Central memory CD4-positive, alpha-beta T cell (primary cell): Measurements from ENCODE around the gene PDGFA.

ENCODE experiments used
- DNase-seq: peaks from one replicate; pipeline ENCODE4 v3.0.0; 2022

PDGFA gene

DNA sequence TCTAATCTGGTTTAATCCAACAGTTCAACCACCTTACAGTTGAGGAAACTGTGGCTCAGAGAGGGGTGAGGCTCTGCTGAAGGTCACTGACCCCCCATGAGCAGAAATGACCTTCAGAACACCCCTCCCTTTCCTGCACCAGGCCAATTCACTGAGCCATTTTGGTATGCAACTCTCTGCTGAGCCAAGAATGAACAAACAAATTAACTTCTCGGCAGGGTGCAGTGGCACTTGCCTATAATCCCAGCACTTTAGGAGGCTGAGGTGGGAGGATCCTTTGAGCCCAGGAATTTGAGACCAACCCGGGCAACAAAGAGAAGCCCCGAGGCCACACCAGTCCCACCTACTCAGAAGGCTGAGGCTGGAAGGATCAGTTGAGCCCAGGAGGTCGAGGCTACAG, 29.8 kb downstream of the PDGFA start:
- DNase-seq = no peak

DNA sequence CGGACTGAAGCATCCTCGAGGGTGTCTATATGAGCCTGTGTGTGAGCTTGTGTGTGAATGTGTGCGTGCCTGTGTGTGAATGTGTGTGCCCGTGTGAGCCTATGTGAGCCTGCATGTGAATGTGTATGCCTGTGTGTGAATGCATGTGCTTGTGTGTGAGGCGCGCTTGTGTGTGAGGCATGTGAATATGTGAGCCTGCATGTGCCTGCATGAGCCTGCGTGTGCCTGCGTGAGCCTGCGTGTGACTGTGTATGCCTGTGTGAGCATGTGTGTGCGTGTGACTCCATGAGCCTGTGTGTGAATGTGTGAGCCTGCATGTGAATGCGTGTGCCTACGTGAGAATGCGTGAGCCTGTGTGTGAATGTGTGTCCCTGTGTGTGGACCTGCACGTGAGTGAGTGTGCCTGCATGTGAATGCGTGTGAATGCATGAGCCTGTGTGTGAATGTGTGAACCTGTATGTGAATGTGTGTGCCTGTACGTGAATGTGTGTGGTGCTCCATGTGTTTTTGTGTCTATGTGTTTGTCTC, 33.4 kb downstream of the PDGFA start:
- no peak for DNase-seq

DNA sequence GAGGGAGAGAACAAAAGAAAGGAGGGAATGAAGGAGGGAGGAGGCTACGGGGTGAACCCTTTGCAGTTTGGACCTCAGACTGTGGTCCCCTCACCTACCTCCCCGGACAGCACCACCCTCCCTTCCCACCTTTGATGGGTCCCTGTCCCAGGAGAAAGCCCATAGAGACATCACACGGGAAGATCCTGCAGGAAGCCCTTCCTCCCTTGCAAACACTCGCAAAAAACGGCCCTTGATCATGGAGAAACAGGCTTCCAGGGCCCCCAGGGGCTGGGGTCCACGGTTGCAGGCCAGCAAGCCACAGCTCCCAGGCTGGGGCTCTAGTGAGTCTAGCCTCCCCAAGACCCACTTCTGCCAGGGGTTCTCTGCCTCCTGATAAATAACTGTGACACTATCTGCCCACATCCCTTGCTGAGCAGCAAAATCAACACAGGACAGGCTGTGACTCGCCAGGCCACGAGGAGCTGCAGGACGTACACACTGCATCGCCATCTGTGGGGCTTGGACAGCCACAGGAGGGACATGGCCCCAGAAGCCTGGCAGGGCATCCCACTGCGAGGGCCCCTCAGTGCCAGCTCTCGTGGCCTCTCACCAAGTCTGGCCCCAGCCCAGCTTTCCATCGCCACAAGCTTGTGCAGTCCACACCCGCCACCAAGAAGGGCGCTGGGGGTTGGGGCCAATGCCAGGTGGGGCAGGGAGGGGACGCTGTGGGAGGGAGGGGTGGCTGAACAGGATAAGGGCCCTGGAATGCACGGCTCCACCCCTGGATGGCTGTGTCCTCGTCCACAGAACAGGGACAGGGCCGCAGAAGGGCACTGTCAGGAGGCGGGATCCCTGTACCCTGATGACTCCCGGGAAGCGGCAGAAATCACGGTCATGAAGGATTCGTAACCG, 34.2 kb downstream of the PDGFA start:
- no peak for DNase-seq

DNA sequence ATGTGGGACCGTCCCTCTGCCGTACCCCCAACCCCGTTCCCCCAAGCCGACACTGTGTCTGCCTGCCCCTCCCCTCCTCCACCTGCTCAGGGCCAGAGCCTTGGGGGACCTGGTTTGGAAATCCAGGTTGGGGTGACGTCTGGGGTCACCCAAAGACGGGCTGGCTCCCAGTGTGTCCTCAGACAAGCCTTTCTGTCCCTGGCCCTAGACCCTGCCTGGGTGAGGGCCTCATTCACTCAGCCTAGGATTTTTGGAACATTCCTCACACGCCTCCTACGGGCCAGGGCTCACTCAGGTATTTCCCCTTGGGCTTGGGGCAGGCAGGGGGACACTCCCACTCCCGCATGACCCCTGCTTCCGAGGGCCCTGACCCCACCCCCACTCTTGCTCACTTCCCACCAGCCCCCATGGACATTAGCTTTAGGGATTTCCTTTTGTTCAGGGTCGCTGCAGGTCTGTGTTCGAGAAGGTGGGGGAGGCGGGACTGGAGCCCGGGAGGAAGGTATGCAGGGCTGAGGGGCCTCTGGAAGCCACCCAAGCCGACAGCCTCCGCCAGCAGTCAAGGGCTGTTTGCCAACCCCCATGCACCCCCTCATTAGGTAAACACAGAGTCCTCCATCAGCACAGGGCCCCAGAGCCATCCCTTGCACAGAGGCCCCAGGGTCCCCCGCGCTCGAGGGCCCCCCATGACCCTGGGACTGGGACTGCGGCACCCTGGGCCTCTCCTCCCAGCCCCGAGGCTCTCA, 35.1 kb downstream of the PDGFA start:
- no peak for DNase-seq

DNA sequence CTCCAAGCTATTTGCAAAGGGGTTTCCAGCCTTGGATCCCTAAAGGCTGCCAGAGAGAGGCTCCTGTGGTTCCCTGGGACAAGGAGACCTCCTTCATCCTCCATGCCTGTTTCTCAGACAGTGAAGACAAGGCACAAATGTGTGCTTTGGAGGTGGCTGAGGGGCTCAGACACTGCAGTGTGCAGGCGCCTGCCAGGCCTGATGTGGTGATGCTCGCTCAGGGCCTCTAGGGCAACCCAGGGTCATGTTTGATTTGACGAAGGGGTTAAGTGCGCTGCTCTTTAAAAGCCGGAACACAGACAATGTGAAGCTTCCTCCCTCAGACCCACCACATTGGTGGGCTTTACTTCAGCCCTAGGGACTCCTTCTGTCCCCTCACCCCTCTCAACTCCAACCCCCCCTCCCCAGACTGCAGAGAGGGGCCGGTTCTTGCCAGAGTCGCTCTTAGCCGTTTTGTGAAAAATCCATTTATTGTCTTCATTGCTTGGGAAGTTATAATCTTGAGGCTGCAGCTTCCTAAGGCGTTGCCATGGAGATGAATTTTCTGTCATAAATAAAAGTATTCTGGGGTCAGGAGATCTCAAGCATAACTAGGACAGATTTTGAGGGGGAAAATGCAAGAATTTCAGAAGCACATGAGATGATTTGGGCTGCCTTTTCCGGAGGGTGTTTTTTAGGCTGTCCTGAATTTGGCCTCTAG, 35.8 kb downstream of the PDGFA start:
- no peak for DNase-seq

DNA sequence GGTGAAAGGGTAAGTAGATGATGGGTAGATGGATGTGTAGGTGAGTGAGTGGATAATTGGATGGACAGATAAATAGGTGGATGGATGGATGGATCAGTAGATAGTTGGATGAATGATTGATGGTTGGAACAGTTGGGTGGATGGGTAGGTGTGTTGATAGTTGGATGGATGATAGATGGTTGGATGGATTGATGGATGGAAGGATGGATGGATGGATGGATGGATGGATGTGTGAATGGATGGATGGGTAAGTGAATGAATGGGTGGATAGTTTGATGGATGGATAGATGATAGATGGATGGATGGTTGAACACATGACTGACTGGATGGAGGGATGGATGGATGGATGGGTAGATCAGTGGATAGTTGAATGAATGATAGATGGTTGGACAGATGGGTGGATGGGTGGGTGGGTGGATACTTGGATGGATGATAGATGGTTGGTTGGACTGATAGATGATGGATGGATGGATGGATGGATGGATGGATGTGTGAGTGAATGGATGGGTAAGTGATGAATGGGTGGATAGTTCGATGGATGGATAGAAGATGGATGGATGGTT, 37.0 kb downstream of the PDGFA start:
- no peak for DNase-seq

DNA sequence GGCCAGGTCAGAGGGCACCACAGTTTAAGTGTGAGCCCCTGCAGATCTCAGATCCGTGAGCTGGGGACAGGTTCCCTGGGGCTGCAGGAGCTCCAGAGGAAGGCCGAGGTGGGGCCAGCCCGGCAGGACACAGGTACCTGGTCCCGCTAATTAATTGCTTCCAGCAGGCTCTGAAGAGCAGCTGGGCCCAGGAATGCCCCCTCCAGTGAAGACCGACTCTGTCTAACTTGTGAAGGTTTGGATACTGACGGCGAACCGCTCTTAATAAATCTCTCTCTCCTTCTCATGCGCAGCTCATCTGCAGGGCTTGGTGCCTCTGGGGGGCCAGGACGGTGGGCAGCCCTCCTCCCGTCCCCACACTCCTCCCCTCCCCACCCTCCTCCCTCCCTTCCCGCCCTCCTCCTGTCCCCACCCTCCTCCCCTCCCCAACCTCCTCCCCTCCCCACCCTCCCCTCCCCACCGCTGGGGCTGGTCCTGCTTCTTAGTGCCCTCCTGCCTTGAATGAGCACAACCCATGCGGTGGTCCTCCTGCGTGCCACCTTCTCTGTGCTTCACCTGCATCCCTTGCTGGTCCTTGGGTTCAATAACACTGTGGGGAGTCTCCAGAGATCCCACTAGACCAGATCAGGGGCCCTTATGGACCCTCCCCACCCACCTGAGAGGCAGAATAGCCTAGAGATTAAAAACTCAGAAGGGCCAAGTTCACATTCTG, 38.3 kb downstream of the PDGFA start:
- DNase-seq = no peak

DNA sequence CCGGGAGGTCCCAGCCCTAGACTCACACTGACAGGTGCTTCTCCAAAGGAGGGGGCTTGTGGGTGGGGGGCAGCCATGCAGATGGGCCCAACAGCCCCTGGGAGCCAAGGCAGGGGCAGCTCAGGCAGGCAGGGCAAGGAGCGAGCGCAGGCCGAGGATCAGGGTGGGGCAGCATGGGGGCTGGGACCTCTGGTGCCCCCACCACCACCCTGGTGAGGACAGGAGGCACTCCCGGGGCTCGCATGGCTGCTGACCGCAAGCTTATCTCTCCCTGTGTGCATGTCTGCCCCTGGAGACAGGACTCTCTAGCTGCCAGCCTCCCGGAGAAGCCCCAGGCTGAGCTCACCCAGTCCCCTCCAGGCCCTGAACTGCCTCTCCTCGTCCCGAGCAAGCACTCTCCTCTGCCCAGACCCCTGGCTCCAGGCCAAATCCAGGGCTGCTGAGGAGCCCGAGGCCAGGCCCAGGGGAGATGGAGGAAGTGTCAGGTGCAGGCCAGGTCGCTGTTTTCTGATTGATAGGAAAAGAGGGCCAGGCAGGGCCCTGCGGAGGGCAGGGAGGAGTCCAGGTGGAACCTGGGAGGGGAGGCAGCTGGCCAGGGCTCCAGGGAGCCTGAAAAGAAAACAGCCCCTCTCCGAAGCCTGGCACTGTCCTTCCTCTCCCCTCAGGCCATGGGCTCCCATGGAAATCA, 39.0 kb downstream of the PDGFA start:
- DNase-seq = no peak

DNA sequence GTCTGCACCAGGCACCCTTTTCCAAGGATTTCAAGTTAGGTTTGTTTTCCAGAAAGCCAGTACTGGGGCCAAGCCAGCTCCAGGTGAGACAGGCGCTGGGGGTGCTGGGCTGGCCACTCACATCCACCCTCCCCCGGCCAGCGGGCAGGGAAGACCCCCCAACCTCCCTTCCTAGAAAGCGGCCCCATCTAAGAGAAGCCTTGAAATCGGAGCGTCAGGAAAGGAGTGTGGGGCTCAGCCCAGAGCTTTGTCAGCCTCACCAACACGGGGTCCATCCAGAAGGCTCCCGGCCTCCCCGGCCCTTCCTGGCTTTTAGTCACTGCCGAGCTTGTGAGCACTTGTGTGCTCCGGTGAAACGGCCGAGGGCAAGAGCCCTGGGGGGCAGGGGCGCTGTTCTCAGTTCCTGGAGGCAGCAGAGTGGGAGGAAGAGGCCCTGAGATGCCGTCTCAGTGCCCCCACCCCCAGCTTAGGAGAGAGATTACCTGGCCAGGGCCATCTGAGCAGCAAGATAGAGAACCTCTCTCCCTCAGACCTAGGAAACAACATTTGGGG, 39.6 kb downstream of the PDGFA start:
- DNase-seq = no peak

DNA sequence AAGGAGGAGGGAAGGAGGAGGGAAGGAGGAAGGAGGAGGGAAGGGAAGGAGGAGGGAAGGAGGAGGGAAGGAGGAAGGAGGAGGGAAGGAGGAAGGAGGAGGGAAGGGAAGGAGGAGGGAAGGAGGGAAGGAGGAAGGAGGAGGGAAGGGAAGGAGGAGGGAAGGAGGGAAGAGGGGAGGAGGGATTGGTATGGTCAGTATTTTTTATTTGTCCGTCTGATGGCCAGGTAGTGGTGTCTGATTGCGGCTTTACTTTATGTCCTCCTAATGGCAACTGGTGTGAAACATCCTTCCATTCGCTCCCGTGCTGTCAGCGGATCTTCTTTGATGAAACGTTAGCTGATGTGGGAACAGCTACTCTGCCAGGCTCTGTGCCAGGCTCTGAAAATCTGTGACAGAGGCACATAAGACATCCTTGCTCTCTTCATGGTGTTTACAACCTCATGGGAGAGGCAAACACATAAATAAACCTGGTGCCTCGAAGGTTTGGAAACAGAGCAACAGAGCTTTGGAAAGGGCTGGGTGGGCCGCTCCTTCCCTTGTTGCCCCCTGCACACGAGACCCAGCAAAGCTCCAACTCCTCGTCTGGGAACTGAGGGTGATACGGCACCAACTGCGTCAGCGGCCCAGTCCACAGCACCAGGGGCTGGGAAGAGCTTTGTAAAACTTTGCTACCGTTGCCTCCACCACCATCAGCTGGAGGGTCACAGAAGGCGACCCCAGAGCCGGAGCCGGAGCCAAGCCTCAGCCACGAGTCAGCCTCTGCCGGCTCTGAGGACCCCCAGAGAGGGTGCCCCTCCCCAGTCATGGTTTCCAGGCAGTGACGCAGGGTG, 40.3 kb downstream of the PDGFA start:
- DNase-seq = no peak

DNA sequence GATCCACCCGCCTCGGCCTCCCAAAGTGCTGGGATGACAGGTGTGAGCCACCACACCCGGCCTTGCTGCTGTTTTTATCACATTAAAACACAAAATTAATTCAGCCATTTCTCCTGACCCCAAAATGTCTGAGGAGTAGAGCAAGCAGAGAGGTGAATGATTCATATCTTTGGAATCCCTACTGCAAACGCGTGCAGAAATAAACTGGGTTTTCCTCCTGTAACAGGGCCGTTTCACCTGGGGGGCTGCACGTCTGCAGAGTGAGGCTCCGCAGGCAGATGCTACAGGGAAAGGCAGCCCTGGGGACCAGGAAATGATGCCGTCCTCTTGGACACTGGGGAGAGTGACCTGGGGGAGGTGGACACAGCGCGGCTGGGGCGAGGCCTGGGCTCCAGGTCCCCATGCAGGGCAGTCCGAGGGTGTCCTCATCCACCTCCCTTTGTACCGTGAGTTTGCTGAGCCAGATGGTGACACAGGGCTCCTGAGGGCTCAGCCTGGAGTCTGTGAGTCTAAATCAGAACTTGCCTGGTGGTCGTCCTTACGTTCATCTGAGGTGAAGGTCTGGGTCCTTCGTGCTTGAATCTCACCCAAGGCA, 41.9 kb downstream of the PDGFA start:
- no peak for DNase-seq

DNA sequence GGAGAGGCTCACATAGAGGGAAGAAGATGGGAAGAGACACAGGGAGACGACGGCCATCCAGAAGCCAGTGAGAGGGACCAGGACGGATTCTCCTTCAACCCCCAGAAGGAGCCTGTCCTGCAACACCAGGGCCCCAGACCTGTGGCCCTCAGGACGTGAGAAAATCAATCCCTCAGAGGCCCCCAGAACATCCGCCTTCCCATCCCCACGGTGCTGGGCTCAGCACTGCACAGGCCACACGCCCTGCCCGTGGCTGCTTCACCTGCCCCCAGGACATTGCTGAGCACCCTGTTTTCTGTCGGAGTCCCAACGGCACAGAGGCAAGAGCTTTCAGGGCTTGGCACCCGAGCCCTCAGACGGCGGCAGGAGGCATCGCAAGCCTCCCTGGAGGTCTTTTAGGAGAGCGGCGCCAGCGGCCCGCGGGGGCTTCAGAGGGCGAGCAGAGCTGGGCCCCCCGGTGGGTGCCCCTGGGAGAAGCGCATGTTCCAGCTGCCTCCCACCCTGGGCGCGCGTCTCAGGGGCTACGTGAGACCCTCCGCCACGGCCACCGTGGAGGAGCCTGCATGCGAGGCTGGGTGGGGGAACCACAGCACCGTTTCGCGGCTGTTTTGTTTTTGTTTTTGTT, 42.8 kb downstream of the PDGFA start:
- DNase-seq = no peak

DNA sequence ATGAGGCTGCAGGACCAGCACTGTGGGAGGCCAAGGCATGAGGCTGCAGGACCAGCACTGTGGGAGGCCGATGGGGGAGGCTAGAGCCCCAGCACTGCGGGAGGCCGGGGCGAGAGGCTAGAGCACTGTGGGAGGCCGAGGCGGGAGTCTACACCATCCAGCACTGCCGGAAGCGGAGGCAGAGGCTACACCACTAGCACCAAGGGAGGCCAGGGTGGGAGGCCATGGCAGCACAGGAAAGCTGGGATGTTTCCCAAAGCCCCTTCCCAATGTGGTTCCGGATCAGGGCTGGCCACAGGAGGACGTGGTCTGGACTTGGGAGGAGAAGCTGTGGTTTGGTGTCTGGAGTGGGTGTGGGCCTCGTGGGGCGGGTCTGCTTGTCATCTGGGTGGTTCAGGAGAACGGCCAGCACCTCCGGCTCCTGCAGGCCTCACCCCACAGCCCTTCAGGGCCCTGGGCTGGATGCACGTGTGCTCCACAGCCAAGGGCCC, 43.6 kb downstream of the PDGFA start:
- no peak for DNase-seq

DNA sequence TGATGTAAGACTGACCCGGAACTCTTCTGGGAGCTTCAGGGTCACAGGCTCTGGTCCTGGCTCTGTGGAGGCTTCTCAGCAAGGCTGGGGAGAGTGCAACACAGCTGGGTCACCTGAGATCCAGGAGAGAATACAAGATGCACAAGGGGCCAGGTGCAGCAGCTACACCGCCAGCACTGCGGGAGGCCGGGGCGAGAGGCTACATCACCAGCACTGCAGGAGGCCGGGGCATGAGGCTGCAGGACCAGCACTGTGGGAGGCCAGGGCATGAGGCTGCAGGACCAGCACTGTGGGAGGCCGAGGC, 44.3 kb downstream of the PDGFA start:
- no peak for DNase-seq

DNA sequence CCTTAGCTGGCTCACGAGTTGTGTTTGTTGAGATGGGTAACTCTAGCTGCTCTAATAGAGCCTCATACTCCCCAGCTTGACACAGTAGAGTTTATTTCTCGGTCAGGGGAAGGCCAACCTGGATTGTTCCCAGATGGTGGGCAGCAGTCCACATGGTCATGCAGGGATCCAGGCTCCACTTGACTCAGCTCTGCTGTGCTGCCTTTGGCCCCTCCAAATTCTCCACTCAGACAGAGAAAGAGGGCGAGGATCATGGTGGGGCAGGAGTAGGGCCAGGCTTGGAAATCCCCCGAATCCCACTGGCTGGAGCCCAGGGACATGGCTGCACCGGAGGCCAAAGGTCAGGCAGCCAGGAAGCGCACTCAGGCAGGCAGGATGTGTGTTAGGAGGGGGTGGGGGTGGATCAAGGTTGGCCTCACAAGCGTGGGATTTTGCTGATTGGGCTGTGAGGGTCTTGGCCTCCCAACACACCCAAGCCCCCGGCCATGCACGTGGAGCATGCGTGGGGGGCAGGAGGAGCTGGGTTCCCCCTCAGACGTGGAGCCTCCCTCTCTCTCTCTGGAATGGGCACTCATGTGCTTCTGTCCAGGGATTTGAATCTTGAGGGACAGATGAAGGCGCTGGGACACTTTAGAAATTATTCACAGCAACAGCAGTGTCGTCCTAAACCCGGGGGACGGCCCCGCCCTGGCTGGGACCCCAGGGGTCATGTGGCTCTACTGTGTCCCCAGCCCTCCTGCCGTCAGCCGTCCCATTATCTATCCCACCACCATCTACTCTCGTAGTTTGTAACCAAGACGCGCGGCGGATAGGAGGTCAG, 44.8 kb downstream of the PDGFA start:
- DNase-seq = no peak

DNA sequence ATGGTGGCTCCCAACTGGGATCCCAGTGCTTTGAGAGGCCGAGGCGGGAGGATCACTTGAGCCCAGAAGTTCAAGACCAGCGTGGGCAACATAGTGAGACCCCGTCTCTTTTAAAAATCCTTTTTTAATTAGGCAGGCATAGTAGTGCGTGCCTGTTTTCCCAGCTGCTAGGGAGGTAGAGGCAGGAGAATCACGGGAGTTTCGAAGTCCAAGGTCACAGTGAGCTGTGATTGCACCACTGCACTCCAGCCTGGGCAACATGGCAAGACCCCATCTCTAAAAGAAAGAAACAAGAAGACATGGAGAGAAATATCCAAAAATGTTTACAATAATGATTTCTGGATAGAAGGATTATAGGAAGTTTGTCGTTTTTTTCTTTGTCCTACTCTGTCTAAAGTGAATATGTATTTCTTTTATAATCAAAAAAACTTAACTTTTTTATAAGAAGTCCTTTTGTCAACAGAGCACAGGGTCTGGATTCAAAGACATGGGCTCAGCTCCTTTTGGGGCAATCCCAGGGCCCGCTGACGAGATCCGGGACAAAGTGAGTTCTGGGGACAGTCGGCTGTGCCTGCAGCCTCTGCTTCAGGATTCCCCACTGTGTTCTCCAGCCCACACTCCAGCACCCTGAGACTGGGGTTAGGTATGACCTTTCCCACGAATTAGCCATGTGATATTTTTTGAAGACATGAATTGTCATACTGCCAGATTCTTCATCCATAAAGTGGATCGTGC, 45.6 kb downstream of the PDGFA start:
- no peak for DNase-seq

DNA sequence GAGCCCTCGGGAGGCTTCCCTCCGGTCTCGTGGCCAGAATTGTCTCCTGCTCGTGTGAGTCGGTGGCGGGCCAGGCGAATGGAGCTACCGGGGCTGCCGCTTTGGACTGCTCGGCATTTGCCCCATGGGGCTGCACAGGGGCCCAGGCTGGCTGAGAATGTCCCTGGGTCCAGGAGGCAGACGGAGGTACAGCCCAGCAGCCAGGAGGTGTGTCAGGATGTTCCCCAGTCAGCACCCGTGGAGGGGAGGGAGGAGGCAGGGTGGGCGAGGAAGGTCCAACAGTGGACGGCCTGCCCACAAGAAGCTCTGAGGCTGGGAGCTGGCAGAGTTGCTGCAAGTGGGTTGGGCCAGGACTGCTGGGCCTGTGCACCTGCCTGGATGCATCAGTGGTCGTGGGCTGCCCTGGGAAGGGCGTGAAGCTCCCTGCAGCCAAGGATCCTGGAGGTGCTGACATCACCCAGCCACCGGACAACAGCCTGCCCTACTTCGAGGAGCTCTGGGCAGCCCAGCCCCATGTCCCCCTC, 46.4 kb downstream of the PDGFA start:
- DNase-seq = no peak

DNA sequence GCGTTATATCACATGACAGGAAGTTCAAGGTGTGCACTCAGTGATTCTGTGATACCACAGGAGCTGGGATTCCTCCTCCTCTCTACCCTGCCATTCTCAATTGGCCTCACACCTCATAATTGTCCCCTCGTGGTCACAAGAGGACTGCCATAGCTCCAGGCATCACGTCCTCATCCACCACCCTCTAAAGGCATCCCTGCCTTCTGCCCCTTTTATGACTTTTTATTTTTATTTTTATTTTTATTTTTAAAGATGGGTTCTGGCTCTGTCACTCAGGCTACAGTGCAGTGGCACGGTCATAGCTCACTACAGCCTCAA, 47.0 kb downstream of the PDGFA start:
- DNase-seq = no peak
